ENCODE results near the gene FOLR1. TPM values are rescaled to one million over a fixed set of nuclear protein-coding genes. Genes with fewer than 3 reads are reported as not detected.

The FOLR1 gene
- total and polyA plus RNA-seq, 2 of the 4 experiments (the other 2 are of a cell fraction) = 0.24 TPM; not detected in 1

- dilution Hi-C loops (cut with HindIII; ENCODE audit: low sequenced_read_pairs, unreplicated experiment) = no loop called here
- TF ChIP-seq ELK1 (IDR thresholded peaks at IDR 0.05; ENCODE audit: borderline replicate concordance, low read depth, low read length) (no peak), RFX5 (IDR thresholded peaks at IDR 0.05; ENCODE audit: low read depth, low read length) (no peak), MXI1 (IDR thresholded peaks at IDR 0.05; ENCODE audit: borderline replicate concordance, low read depth, low read length) (no peak), SMC3 (IDR thresholded peaks at IDR 0.05; ENCODE audit: low read depth, low read length) (no peak), MAZ (IDR thresholded peaks at IDR 0.05; ENCODE audit: borderline replicate concordance, low read depth, low read length) (no peak), MAFK (IDR thresholded peaks at IDR 0.05; ENCODE audit: low read depth, low read length) (no peak), RCOR1 (IDR thresholded peaks at IDR 0.05; ENCODE audit: insufficient replicate concordance, low read length) (no peak)
- no peak overlapping the region for H3K14ac ChIP-seq (replicated peaks; ENCODE audit: low read depth, low read length)
- no peak overlapping the region for H2BK5ac ChIP-seq (ENCODE audit: low read depth, low read length, poor library complexity, severe bottlenecking)
- POLR2A ChIA-PET (ENCODE audit: unreplicated experiment) = no interaction called here
- no peak overlapping the region for H2BK15ac ChIP-seq (ENCODE audit: low read depth, low read length)
- no peak overlapping the region for H2BK120ac ChIP-seq (ENCODE audit: low read depth, low read length)
- H3K4me2 ChIP-seq (ENCODE audit: low read depth, low read length) = no peak overlapping the region
- no peaks in the 10 kb centered on the region for H3K9me1 ChIP-seq (ENCODE audit: insufficient read depth, low read length)
- peaks cover 7% of the 10 kb centered on the region for H3K9me3 ChIP-seq (ENCODE audit: control insufficient read depth, insufficient read depth, low read length)
- no peaks in the 10 kb centered on the region for H3K36me3 ChIP-seq (ENCODE audit: control insufficient read depth, insufficient read depth, low read length)
- no peak overlapping the region for H2AK9ac ChIP-seq (replicated peaks; ENCODE audit: low read depth, low read length, poor library complexity)
- no peak overlapping the region for H2AK5ac ChIP-seq (ENCODE audit: low read depth, low read length)
- H4K20me1 ChIP-seq (ENCODE audit: insufficient read depth, low read length) = no peaks in the 10 kb centered on the region
- no peak overlapping the region for H3K56ac ChIP-seq (ENCODE audit: extremely low read depth, insufficient read depth, low read length)
- no peak overlapping the region for H4K91ac ChIP-seq (ENCODE audit: insufficient read depth, low read depth, low read length)
- H3K4me3 ChIP-seq (ENCODE audit: insufficient read depth, low read depth, low read length) = no peak overlapping the region
- no peak for ATAC-seq (ENCODE audit: low read depth)
- no CpG with 5 or more reads among the region's 19 CpGs for WGBS, 2 experiments (ENCODE audit: extremely low coverage in 2 of 2, insufficient read length in 1 of 2)
- no peak for DNase-seq
- BruUV-seq (replicated peaks) = no TSS peak
- no peak overlapping the region for H2AFZ ChIP-seq (replicated peaks; ENCODE audit: low read length, poor library complexity)
- no peak overlapping the region for H3K9ac ChIP-seq (ENCODE audit: low read depth, low read length)
- H2BK20ac ChIP-seq (ENCODE audit: low read depth, low read length) = no peak overlapping the region
- intact Hi-C loops (cut with micrococcal nuclease) = no loop called here
- in situ Hi-C loops (cut with MboI; ENCODE audit: low sequenced_read_pairs) = no loop called here
- H3K23ac ChIP-seq (ENCODE audit: low read depth, low read length) = no peak overlapping the region
- H3K27ac ChIP-seq (ENCODE audit: insufficient read depth, low read length) = no peak overlapping the region
- H3K4me1 ChIP-seq (ENCODE audit: control insufficient read depth, insufficient read depth, low read length) = no peaks in the 10 kb centered on the region
- H4K8ac ChIP-seq (ENCODE audit: low read depth in 2 of 2, low read length in 2 of 2) = no peak overlapping the region
- H3K18ac ChIP-seq (ENCODE audit: low read depth, low read length) = no peak overlapping the region
- peaks cover 86% of the 10 kb centered on the region for H3K27me3 ChIP-seq (ENCODE audit: control insufficient read depth, insufficient read depth, low read length)
- CTCF ChIA-PET = no interaction called here
- H3K4ac ChIP-seq (ENCODE audit: low read depth, low read length) = no peak overlapping the region
- H4K5ac ChIP-seq (ENCODE audit: low read depth, low read length) = no peak overlapping the region
- no peaks in the 10 kb centered on the region for H3K79me1 ChIP-seq (ENCODE audit: low read depth in 1 of 2, low read length in 2 of 2)
These were observed 53.4 kb downstream of the FOLR1 start for GRCh38 chr11:72245263-72245816.

Other genes starting within 250 kb of the FOLR1 start
- gene IL18BP, start 193.2 kb upstream of the FOLR1 start, total RNA-seq (2012; rRNA removed) = 0.83 and 0.90 TPM in 2 replicates
- 3.2 and 3.7 TPM in 2 replicates for gene IL18BP, start 193.2 kb upstream of the FOLR1 start, polyA plus RNA-seq (2012; rRNA removed)
- gene NUMA1, start 111.6 kb upstream of the FOLR1 start, total RNA-seq (2012; rRNA removed) = 56.7 and 61.7 TPM in 2 replicates
- gene NUMA1, start 111.6 kb upstream of the FOLR1 start, polyA plus RNA-seq (2012; rRNA removed) = 97.0 and 107 TPM in 2 replicates
- gene LRRC51, start 111.3 kb upstream of the FOLR1 start, total RNA-seq (2012; rRNA removed) = 4.4 and 5.6 TPM in 2 replicates
- gene LRRC51, start 111.3 kb upstream of the FOLR1 start, polyA plus RNA-seq (2012; rRNA removed) = 5.3 and 6.3 TPM in 2 replicates
- 118 and 137 TPM in 2 replicates for gene LAMTOR1, start 88.8 kb upstream of the FOLR1 start, total RNA-seq (2012; rRNA removed)
- gene LAMTOR1, start 88.8 kb upstream of the FOLR1 start, polyA plus RNA-seq (2012; rRNA removed) = 126 and 131 TPM in 2 replicates
- not detected in 2 replicates for gene TOMT, start 86.2 kb upstream of the FOLR1 start, total RNA-seq (2012; rRNA removed)
- not detected in 2 replicates for gene TOMT, start 86.2 kb upstream of the FOLR1 start, polyA plus RNA-seq (2012; rRNA removed)
- gene ANAPC15, start 79.4 kb upstream of the FOLR1 start, total RNA-seq (2012; rRNA removed) = 66.3 and 108 TPM in 2 replicates
- gene ANAPC15, start 79.4 kb upstream of the FOLR1 start, polyA plus RNA-seq (2012; rRNA removed) = 78.7 and 84.2 TPM in 2 replicates
- gene FOLR3, start 56.4 kb upstream of the FOLR1 start, total RNA-seq (2012; rRNA removed) = 0.36 TPM in 1 of 2 replicates, not detected in the other
- 0.27 and 0.29 TPM in 2 replicates for gene FOLR3, start 56.4 kb upstream of the FOLR1 start, polyA plus RNA-seq (2012; rRNA removed)
- not detected in 2 replicates for gene FOLR2, start 24.7 kb downstream of the FOLR1 start, total RNA-seq (2012; rRNA removed)
- gene FOLR2, start 24.7 kb downstream of the FOLR1 start, polyA plus RNA-seq (2012; rRNA removed) = not detected in 2 replicates
- 26.9 and 27.4 TPM in 2 replicates for gene INPPL1, start 32.6 kb downstream of the FOLR1 start, total RNA-seq (2012; rRNA removed)
- 105 and 120 TPM in 2 replicates for gene INPPL1, start 32.6 kb downstream of the FOLR1 start, polyA plus RNA-seq (2012; rRNA removed)
- not detected in 2 replicates for gene PHOX2A, start 52.0 kb downstream of the FOLR1 start, total RNA-seq (2012; rRNA removed)
- not detected in 2 replicates for gene PHOX2A, start 52.0 kb downstream of the FOLR1 start, polyA plus RNA-seq (2012; rRNA removed)
- gene CLPB, start 242.4 kb downstream of the FOLR1 start, total RNA-seq (2012; rRNA removed) = 41.9 and 45.0 TPM in 2 replicates
- 17.4 and 18.5 TPM in 2 replicates for gene CLPB, start 242.4 kb downstream of the FOLR1 start, polyA plus RNA-seq (2012; rRNA removed)

Data from IMR-90 (cell line).